HG03103 (cell line): Measurements from ENCODE around the gene YPEL5.
"Not testable (repeated sequence)": the region's sequence is repeated elsewhere in the genome, so short reads cannot be mapped to it uniquely, and the experiment has no call there.

Source experiments
- ATAC-seq: cut with Tn5 transposase; IDR thresholded peaks from one replicate; pipeline ENCODE4 v1.9.1; 2021; ENCODE audit warnings: low read depth; ENCODE audit not compliant: unreplicated experiment

YPEL5 gene

DNA sequence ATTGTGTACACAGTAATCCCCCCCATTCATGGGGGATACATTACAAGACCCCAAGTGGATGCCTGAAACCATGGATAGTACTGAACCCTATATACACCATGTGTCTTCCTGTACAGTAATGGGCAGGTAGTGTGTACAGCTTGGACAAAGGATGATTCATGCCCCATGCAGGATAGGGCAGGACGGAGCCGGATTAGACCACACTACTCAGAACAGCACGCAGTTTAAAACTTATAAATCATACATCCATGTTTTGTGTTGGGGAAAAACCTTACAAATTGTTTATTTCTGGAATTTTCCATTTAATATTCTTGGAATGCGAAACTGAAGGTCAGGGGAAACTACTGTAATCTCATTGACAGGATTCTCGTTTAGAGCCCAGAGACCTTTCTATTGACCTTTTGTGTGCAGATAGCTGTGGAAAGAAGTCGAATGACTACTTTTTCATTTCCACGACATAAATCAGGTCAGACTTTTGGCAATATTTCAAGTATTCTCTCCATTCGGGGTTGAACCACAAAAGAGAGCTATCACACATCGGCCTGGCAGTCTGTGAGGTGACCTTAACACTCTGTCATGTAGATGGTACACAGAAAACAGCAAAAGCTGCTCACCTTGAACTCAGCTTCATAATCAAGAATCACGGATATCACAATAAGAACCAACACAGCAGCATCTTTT is 9.9 kb upstream of the YPEL5 start:
- ATAC-seq = no peak

DNA sequence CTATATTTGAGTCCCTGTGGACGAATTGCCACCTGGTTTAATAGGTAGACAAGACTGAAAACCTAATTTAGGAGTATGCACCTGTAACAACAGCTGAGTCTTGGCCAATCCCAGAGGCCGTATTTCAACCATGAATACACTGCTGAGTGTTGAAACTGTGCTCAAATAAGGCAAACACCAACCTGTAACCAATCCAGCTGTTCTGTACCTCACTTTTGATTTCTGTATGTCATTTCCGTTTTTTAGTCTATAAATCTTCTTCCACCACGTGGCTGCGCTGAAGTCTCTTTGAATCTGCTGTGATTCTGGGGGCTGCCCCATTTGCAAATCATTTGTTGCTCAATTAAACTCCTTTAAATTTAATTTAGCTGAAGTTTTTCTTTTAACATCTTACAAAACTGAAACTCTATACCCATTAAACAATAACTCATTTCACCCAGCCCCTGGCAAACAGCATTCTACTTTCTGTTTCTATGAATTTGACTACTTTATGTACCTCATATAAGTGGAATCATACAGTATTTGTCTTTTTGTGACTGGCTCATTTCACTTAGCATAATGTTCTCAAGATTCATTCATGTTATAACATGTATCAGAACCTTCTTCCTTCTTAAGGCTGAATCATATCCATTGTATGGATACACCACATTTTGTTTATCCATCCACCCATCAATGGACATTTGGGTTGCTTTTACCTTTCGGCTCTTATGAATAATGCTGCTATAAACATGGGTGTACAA is 7.5 kb upstream of the YPEL5 start:
- no peak for ATAC-seq

DNA sequence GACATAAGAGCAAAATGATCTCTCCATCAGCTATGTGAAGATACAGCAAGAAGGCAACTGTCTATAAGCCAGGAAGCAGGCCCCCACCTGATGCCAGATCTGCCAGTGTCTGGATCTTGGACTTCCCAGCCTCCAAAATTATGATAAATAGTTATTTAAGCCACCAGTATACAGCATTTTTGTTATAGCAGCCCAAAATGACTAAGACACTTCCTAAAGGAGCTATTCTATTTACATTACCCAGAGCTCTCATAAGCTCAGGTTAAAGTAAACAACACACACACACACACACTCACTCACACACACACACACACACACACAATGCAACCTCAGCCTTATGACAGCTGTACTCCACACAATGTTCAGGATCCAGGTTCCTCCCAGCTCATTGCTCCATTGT is 5.7 kb upstream of the YPEL5 start:
- no peak for ATAC-seq

GRCh38 chr2:30144260-30144659 is 2.5 kb upstream of the YPEL5 start:
- ATAC-seq = no peak

GRCh38 chr2:30144951-30145350 is 1.9 kb upstream of the YPEL5 start:
- ATAC-seq = not testable (repeated sequence)

- ATAC-seq = no peak
Observed at GRCh38 chr2:30145826-30146336, 926 bp upstream of the YPEL5 start.

DNA sequence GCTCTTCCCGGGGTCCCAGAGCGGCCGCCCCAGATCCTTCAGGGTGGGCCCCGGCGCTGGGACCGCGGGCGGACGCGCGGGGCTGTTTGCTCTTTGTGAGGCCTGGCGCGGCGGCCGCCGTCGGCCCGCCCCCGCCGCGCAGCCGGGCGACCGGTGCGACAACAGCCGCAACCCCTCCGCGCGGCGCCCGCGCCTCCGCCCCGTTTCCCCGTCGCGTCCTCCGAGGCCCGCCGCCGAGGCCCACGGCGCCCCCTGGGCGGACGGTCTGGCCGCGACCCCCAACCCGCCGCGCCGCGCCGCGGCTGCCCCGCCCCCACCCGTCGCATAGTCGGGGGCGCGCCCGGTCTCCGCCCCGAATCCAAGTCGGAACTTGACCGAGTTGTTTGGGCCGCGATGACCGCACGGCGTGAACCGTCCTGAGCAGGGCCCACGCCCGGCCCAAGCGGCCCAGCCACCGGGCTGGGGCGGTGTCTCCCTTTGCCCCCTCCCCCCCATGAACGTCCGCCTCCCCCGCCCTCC is 448 bp downstream of the YPEL5 start:
- ATAC-seq = no peak

- no peak for ATAC-seq
Observed at GRCh38 chr2:30147715-30148610, 1.2 kb downstream of the YPEL5 start.

- ATAC-seq = no peak
Observed at GRCh38 chr2:30148850-30149249, 2.0 kb downstream of the YPEL5 start.

GRCh38 chr2:30149513-30149912 is 2.7 kb downstream of the YPEL5 start:
- ATAC-seq = no peak

- no peak for ATAC-seq
Observed at GRCh38 chr2:30149976-30150375, 3.2 kb downstream of the YPEL5 start.

- no peak for ATAC-seq
Observed at GRCh38 chr2:30150786-30151185, 4.0 kb downstream of the YPEL5 start.

DNA sequence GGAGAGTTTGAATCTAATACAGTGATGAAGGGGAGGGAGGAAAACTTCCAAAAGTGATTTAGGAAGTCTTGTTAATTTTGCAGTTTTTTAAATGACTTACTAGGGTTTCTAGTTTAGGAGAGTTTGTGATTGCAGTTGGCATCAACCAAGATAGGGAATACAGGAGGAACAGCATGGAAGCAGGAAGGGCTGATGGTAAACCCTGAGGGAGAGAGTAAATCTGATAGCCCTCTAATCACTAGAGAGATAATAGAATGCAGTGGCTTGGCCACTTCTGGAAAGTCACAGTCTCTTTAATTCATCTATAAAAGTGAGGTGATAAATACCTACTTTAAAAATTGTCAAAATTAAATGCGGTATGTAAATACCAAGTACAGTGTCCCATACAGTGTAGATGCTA is 5.6 kb downstream of the YPEL5 start:
- no peak for ATAC-seq

GRCh38 chr2:30155202-30155601 is 8.4 kb downstream of the YPEL5 start:
- no peak for ATAC-seq

DNA sequence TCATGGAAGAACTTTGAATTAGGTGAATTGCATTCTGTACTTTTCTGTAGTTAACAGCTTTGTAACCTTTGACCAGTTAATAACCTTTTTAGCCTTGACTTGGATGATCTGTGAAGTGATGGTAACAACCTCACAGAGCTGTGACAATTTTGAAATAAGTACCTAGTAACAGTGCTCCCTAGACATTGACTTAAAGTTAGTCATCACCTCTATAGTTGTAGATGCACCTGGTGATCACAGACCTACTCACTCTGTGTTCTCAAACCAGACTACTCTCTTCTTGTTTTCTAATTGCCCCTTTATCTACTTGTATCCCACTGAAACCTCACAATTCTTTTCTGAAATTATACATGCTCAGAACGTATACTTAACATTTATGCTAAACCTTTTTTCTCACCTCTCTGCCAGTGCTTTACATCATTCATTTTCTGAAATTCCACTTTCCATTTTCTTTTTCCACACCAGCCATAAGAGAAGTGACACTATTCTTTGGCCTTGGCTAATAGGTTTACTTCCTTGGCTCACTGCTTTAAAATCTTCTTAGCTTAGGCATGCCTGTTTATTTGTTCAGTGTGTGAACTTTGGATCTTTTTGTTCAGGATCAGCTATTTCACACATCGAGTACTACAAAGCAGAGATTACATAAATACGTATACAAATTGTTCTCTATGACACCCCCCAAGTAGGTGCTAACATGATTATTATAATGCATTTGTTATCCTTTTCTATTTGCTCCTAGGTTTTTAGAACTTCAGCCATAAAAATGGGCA is 9.3 kb downstream of the YPEL5 start:
- ATAC-seq = no peak

- no peak for ATAC-seq
Observed at GRCh38 chr2:30157616-30158015, 10.8 kb downstream of the YPEL5 start.

- ATAC-seq = no peak
Observed at GRCh38 chr2:30159766-30160165, 13.0 kb downstream of the YPEL5 start.

GRCh38 chr2:30161929-30162706 is 15.3 kb downstream of the YPEL5 start:
- no peak for ATAC-seq

GRCh38 chr2:30162806-30163205 is 16.0 kb downstream of the YPEL5 start:
- no peak for ATAC-seq
